ELR (cell line): Measurements from ENCODE around the gene TXNL4A.

Experiments used
- DNase-seq: peaks from one replicate; pipeline ENCODE4 v3.0.0-alpha.2; 2015; ENCODE audit warnings: low read depth

TXNL4A gene

GRCh38 chr18:79935098-79935480 lies 53.3 kb downstream of the TXNL4A start:
- no peak for DNase-seq

- no peak for DNase-seq
These were observed 53.9 kb downstream of the TXNL4A start for GRCh38 chr18:79934311-79935097.

GRCh38 chr18:79933765-79934164 lies 54.6 kb downstream of the TXNL4A start:
- peak; percentile 76 for DNase-seq

- no peak for DNase-seq
These were observed 55.5 kb downstream of the TXNL4A start for GRCh38 chr18:79932907-79933306.

- DNase-seq: no peak
These were observed 56.9 kb downstream of the TXNL4A start for GRCh38 chr18:79931475-79931874.

GRCh38 chr18:79930020-79930642 lies 58.2 kb downstream of the TXNL4A start:
- DNase-seq: no peak

GRCh38 chr18:79928563-79928960 lies 59.8 kb downstream of the TXNL4A start:
- no peak for DNase-seq

GRCh38 chr18:79927607-79928562 lies 60.5 kb downstream of the TXNL4A start:
- no peak for DNase-seq

GRCh38 chr18:79926715-79927606 lies 61.4 kb downstream of the TXNL4A start:
- DNase-seq: no peak

GRCh38 chr18:79926306-79926705 lies 62.1 kb downstream of the TXNL4A start:
- DNase-seq: no peak

- no peak for DNase-seq
These were observed 63.3 kb downstream of the TXNL4A start for GRCh38 chr18:79924814-79925731.

GRCh38 chr18:79923896-79924585 lies 64.3 kb downstream of the TXNL4A start:
- DNase-seq: no peak

GRCh38 chr18:79922971-79923411 lies 65.4 kb downstream of the TXNL4A start:
- DNase-seq: no peak

- no peak for DNase-seq
These were observed 66.1 kb downstream of the TXNL4A start for GRCh38 chr18:79921984-79922965.
